AG08395 (cell line): ENCODE measurements around the gene LAMA3.

Source experiments
- DNase-seq: peaks from one replicate; pipeline ENCODE4 v3.0.0; 2012; ENCODE audit warnings: mixed read lengths, low spot score

The LAMA3 gene

DNA sequence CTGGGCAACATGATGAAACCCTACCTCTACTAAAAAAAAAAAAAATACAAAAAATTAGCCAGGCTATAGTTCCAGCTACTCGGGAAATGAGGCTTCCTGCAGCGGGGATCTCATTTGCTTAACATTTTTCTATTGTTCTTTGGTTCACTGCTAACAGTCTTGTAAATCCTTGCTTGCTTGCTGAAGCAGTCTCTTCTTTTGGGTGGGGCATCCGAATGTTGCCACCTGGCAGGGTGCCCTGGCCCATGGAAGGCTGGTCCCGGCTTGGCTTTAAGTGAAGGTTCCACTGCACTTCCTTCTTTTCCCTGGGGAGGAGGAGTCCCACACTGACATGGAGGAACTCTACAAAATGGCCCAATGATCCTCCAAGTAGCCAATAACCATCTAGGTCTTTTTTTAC is 20.5 kb upstream of the LAMA3 start:
- no peak for DNase-seq

DNA sequence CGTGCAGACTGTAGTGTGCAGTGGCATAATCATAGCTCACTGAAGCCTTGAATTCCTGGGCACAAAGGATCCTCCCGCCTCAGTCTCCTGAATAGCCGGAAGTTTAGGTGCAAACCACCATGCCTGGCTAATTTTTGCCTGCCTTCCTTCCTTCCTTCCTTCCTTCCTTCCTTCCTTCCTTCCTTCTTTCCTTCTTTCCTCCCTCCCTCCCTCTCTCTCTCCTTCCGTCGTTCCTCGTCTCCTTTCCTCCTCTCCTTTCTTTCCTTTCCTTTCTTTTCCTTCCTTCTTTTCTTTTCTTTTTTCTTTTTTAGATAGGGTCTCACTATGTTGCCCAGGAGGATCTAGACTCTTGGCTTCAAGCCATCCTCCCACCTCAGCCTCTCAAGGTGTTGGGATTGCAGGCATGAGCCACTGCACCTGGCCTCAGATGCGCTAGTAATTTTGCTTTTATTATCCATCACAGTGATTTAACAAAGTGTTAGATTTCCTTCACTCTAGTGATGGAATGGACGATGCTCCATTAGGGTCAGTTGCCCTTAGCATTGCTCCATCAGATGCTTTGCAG is 20.0 kb upstream of the LAMA3 start:
- no peak for DNase-seq

DNA sequence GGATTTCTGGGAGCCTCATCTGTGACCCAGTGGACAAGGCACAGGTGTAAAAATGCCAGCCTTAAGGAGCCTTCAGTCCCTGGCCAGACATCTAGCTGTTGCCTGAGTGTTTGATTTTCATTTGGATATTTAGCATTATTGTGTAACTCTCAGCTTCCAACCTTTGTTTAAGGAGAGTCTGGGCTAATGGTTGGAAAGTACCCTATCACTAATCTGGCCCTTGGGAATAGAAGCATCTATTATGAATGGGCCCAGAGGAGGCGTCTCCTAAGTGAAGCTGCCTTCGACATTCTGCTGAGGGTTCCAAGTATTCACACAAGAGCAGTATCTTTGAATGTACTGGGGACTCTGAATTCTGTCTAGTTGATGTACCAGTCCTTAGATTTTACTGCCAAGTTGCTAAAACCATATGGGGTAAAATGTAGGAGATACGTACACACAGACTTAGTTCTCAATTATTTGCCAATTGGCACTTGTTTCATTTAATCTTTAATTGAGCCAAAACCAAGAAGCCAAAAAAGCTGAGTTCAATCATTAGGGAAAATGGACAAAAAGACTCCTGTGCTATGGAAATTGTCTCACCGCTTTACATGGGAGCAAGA is 19.3 kb upstream of the LAMA3 start:
- no peak for DNase-seq

DNA sequence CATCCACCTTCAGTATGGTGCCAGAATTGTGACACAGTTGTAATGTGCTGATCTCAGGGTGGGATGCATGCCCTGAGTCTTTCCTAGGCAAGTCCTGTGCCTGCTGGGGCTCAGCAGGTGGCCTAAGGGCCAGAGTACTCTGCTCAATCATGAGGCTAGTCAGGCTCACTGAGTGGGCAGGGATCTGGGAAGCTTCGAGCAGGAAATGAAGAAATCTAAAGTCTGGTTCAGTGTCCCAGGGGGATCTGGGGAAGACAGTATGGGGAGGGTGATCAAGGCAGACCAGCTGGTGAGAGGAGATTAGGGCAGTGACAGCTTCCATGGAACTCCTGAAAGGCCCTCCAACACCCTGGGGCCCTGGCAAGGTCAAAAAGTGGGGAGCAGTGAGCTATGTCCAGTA is 17.7 kb upstream of the LAMA3 start:
- DNase-seq, result no peak

DNA sequence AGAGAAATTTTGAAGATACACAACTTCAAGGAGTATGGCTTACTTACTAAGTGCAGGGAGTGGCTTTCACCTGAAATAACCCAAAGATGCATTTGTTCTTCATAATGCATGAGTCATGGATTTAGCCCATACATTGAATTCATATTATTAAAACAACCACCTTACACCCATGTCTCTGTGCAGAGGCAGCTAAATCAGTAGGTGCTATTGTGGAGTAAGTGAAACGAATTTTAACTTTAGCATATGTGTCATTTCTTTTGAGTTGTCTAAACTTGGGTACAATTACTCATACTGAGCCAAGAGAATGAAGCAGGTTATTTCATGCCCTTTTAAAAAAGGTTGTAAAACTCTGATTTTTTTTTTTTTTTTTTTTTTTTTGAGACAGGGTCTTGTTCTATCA is 15.5 kb upstream of the LAMA3 start:
- DNase-seq, result no peak

DNA sequence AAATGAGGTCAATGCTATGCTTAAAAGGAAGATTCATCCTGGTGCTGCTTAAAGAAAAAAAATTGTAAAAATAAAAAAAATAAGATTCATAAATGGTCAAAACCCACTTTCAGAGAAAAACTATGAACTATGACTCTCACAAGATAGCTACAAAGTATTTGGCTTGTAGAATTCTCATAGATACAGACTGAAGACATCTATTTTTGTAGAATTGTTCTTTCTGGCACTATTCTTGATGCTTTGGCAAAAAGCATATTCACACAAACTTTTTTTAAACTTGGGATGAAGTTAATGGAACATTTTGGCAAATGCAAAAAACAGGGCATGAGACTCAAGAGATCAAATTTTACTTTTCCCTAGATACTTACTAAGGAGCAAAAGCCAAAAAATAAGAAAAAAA is 14.0 kb upstream of the LAMA3 start:
- no peak for DNase-seq

DNA sequence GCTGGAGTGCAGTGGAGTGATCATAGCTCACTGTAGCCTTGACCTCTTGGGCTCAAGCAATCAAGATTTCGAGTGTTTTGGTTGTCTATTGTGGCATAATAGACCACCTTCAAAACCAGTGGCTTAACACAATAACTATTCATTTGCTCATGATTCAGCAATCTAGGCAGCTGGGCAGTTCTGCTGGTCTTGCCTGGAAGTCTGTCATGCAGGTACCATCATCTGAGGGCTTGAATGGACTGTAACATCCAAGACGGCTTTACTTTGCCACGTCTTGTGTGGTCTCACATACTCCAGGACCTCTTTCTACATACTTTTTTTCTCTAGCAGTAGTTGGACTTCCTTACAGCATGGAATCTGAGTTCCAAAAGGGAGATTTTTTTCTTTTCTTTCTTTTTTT is 13.4 kb upstream of the LAMA3 start:
- no peak for DNase-seq

DNA sequence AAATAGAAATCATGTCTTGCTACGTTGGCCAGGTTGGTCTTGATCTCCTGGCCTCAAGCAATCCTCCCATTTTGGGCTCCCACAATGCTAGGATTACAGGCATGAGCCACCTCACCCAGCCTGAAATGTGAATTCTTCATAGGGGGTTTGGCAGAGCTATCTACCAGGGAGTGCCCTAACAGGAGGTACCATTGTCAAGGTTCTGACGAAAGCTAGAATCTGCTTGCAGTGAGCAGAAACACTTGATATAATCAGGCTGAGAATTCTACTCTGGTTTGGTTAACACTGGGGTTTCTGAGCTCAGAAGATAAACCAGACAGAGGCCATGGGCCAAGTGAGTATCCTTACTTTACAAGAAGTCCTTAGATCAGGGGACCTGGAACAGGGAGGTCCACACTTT is 7.2 kb upstream of the LAMA3 start:
- no peak for DNase-seq

DNA sequence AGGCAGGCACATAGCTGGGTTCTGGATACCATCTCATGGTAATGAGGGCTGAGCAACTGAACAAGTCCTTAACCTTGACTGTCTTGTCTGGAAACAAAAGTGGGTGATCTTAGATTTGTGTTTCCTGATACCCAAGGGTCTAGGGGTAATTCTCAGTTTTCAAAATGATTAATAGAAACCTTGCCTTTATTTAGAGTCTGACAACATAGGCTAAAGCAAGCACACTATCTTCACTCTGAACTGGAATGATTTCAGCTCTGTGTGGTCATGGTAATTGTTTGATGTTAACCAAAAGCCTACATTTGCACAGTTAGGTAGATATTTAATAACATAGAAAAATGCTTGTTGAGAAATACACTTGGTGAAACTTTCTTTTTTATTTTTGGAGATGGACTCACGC is 6.8 kb upstream of the LAMA3 start:
- no peak for DNase-seq

DNA sequence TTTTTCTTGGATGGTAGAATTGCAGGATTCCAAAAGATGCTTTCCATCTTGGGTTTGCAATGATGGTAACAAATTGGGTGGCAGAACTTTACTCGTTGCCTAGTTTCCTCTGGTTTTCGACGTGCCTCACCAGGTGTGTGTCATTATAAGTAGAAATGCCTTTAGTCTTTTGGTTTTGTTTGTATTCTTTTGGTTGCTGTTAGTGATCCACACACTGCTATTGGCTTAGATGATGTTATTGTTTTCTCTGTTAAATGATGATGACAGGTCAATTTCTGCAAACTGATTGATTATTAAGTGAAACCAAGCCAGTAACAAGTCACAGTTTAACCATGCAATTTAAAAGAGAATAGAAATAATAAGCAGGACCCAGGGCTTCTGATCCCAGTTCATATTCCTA is 6.1 kb upstream of the LAMA3 start:
- no peak for DNase-seq

DNA sequence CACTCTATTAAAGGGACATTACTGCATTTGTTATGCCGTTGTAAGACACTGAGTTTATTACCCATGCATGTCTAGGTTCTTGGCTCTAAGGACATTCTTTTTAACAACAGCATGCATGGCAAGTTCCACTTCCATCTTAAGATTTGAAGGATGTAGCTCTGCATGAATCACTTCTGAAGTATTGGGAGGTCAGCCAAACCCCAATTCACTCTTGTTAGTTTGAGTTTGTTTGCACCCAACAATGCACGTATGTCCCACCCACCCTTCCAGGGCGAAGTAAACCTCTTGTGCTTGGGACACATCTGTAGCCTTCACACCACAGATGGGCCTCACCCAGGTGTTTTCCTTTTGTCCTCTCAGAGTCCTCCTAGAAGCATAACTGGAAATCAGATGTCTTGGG is 5.6 kb upstream of the LAMA3 start:
- DNase-seq, result no peak

DNA sequence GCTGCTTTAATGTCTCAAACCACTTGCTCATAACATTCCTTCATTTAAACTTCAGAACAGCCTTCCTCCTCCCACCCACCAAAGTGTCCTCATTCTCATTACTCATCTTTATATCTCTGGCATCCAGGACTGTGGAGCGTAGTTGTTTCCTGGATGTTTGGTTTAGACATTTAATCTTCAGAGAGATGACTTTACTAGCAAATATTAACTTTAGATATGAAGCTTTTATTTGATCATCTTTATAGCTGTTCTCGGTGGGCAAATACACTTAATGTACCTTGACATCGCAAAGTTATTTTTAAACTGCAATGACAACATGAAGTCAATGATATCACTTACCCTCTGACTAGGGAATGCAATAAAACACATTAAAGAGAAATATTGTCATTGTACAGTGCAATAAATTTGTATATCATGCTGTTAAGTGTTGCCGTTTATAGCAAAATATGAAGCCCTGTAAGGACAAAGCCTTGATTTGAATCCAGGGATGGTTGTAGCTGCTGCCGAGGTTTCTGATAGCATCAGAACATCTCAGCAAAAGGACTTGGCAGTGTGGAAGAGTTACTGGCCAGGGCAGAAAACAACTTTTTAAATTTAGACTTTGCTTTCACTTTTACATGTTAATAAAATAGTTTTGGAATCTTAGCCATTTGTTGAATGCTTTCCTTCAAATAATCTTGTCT is 4.6 kb upstream of the LAMA3 start:
- DNase-seq, result no peak

DNA sequence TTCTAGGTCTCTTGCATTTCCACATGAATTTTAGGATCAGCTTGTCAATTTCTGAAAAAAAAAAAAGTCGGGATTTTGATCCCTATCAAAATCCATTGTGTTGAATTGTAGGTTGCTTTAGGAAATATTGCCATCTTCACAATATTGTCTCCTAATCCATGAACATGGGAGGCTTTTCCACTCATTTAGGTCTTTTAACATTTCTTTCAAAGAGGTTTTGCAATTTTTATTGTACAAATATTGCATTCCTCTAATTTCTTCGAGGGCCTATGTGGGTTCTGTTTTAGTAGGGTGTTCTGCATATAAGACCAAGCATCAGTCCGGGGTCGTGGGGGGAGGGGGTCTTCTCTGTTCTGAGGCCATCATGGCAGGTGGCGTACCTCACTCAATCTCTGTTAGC is 725 bp upstream of the LAMA3 start:
- no peak for DNase-seq

DNA sequence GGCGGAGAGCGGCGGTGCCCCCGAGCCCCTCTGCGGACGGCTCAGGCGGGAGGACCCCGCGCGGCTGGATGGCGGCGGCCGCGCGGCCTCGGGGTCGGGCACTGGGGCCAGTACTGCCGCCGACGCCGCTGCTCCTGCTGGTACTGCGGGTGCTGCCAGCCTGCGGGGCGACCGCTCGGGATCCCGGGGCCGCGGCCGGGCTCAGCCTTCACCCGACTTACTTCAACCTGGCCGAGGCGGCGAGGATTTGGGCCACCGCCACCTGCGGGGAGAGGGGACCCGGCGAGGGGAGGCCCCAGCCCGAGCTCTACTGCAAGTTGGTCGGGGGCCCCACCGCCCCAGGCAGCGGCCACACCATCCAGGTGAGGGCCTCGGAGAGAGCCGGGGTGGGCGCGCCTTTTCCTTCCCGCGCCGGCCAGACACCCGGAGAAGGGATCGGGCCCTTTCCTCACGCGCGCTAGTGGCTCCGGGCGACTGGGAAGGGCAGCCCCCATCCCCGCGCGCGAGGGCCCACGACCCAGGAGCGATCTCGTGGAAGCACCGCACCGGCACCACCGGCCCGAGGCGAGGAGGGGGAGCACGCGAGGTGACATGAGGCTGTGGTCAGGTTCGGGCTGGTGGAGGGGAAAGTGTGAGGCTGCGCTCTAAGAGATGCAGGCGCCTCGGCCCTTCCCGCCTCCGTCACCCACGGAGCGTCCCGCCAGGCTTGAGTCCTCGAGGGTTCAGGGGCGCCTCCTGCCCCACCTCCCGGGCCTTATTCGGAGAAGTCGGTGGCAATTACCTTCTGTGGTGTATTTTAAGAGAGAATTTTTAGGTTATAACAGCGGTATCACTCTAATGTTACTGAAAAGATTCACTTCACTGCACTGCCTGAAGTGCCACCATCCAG is 607 bp downstream of the LAMA3 start:
- no peak for DNase-seq

DNA sequence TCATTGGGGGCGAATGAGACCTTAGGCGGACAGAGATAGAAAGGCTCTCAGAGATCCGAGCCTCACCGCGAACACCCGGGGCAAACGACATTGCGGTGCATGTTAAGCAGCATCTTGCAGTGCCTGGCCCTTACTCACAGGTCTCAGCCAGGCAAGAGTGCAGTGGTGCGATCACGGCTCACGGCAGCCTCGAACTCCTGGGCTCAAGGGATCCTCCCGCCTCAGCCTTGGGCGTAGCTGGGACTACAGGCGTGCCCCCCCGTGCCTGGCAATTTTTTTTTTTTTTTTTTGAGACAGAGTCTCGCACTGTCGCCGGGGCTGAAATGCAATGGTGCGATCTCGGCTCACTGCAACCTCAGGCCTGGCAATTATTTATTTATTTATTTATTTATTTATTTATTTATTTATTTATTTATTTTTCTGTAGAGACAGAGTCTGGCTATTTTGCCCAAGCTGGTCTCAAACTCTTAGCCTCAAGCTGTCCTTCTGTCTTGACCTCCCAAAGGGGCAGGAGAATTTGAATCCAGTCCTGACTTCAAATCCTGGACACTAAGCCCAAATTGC is 1.3 kb downstream of the LAMA3 start:
- no peak for DNase-seq

DNA sequence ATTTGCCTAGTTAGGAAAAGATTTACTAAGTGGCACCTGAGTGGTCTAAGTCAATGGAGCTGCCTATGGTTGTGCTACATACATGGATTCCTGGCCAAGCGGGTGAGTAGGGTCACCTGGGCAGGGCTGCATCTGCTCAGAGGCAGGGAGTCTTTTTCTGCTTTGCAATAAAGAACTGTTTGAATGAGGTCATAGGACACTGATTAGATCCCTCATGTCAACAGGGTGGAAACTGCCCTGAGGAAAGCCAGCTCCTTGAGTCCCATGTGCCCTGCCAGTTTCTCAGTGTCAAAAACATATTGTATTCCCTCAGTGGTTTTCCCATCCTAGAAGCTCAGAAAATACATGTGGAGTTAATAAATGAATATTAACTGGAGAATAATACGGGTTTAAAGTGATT is 4.6 kb downstream of the LAMA3 start:
- DNase-seq, result no peak

DNA sequence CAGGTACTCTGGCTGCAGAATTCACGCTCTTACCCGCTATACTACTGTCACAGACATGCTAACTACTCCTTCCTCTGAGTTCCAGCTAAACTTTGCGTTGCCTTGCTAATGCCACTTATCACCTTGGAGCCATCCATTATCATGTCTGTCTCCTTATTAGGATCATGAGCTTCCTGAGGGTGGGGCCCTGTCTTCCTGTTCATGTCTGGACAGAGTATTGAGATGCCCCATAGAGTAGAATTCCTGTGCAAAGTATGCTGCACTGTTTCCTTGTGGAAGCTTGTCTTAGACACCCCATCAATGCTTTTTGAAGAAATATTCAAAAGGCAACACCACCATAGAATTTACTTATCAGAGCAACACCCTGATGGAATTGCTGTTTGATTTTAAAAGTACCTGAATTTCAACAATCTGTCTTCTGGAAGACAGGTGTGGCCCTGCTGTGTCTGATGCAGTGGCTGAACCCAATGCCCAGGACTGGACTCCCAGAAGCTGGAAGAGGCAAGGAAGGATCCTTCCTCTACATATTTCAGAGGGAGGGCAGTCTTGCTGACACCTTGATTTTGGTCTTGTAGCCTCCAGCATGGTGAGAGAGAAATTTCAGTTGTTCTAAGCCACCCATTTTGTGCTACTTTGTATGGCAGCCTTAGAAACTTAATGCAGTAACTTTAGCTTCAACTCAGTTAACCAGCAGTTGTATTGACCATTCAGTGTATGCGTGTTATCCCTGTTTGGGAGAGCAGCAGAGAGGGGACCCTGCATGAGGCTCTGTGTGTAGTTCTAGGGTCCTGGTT is 5.6 kb downstream of the LAMA3 start:
- DNase-seq, result no peak

DNA sequence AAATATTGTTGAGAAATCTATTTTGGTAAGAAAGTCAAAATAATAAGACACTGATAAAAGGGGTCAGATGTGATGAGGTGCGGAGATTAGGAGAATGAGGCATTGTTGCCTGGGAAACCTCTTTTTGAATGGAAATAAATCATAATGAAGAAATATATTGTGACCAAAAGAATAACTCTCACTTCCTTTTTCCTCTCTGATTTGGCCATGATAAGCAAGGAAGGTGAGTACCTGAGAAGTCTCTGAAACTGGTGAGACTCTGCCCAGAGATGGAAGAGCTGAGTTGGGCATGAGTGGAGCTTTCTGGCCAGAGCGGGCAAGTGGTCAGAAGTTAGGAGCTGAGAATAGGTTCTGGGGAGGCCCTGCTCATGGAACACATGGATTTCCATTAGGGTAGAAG is 11.8 kb downstream of the LAMA3 start:
- no peak for DNase-seq

DNA sequence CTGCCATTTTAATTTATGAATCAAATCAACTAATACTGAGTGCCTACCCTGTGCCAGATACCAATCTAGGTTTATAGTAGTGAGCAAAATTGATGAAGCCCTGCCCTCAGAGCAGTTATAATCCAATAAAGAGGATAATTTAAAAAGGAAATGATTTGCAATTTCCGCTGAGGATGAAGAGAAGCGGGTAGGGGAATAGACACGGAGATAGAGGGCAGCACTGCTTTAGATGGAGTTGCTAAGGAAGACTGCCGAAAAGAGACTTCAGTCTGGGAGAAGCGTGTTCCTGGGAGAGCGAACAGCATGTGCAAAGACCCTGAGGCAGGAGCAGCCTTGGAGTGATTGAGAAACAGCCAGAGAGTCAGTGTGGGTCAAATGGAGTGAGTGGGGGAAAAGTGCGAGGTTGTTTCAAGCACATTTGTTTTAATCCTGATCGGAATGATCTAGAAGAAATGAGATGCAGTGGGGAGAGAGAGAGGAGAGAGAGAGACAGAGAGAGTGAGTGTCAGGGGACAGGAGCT is 12.4 kb downstream of the LAMA3 start:
- no peak for DNase-seq

DNA sequence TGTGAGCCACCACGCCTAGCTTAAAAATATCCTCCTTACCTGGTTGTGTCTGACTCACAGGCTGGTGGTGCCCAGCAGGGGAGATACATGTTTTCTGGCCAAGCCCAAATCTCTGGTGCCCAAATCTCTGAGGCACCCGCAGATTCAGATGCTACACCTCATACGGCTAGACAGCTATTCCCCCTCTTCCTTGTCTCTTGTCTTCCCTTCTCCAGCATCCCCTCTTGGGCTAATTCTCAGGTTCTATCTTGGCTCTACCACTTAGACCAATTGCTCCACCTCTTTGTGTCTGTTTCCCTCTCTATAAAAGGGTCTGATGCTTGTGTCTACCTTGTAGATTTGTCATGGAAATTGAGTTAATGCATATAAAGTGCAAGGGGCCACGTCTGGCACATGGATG is 13.4 kb downstream of the LAMA3 start:
- no peak for DNase-seq
